Activated T-helper 1 cell treated with anti-CD3 and anti-CD28 coated beads, Interleukin-12 subunit alpha, Interleukin-12 subunit beta, Interleukin-2, Interleukin-4 antibody, amounts not matched to agents 30 ng/mL and 10 ng/mL and 1 ng/mL, durations not matched to agents 14 hours and 24 hours and 36 hours (primary cell): ENCODE measurements around the gene SYNE1. TPM values are rescaled to one million over a fixed set of nuclear protein-coding genes. Genes with fewer than 3 reads are reported as not detected.
"Not testable (repeated sequence)": the region's sequence is repeated elsewhere in the genome, so short reads cannot be mapped to it uniquely, and the experiment has no call there.

Experiments used
- DNase-seq: peaks from one replicate; pipeline ENCODE4 v3.0.0; 2021; ENCODE audit warnings: low spot score
- H3K27ac Mint-ChIP-seq: one replicate; pipeline ENCODE4 v1.8.0; 2021; ENCODE audit warnings: mild to moderate bottlenecking, mixed read lengths
- H3K27me3 Mint-ChIP-seq: one replicate; pipeline ENCODE4 v1.8.0; 2022; ENCODE audit warnings: mild to moderate bottlenecking, moderate library complexity, mixed read lengths; ENCODE audit not compliant: insufficient read depth
- H3K36me3 Mint-ChIP-seq: one replicate; pipeline ENCODE4 v1.8.0; 2021; ENCODE audit warnings: low read depth, mixed read lengths
- H3K4me1 Mint-ChIP-seq: one replicate; pipeline ENCODE4 v1.8.0; 2021; ENCODE audit warnings: low read depth, mixed read lengths
- H3K4me3 Mint-ChIP-seq: one replicate; pipeline ENCODE4 v1.8.0; 2021; ENCODE audit warnings: mild to moderate bottlenecking, moderate library complexity, mixed read lengths
- H3K9me3 Mint-ChIP-seq: one replicate; pipeline ENCODE4 v1.8.0; 2021; ENCODE audit warnings: mixed read lengths
- intact Hi-C: fragments of 100-400 bp; cut with micrococcal nuclease; formaldehyde crosslinking; loops from one replicate; pipeline ENCODE4 v1.15.1; 2024
- total RNA-seq: library from RNA; stranded (reverse); gene quantifications from 2 replicates; pipeline ENCODE4 v1.2.3, GENCODE V29; 2022

Gene SYNE1
- total RNA-seq, 1 donor from 2014 or later: 16.0 TPM

DNA sequence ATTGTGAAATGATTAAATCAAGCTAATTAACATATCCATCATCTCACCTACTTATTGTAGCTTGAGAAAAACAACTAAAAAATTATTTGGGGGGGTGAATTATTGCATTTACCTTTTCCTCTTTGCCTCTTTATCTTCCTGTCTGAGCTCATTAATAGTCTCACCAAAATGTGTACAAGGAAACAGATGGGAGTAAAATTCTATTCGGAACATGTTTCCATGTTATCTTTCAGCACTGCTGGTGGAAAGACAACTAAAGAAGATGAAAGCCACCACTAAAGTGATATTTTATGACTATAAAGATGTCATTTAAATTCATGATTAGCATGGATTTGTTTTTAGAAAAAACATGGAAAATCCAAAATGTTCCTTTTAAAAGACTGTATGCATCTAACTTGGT is 102.6 kb downstream of the SYNE1 start:
- H3K9me3 Mint-ChIP-seq: no peaks in the 10 kb centered on the region
- DNase-seq: no peak
- no peaks in the 10 kb centered on the region for H3K27me3 Mint-ChIP-seq
- intact Hi-C loops: no loop called here
- H3K4me1 Mint-ChIP-seq: no peaks in the 10 kb centered on the region
- H3K27ac Mint-ChIP-seq: no peak overlapping the region
- H3K36me3 Mint-ChIP-seq: no peaks in the 10 kb centered on the region
- H3K4me3 Mint-ChIP-seq: no peak overlapping the region

DNA sequence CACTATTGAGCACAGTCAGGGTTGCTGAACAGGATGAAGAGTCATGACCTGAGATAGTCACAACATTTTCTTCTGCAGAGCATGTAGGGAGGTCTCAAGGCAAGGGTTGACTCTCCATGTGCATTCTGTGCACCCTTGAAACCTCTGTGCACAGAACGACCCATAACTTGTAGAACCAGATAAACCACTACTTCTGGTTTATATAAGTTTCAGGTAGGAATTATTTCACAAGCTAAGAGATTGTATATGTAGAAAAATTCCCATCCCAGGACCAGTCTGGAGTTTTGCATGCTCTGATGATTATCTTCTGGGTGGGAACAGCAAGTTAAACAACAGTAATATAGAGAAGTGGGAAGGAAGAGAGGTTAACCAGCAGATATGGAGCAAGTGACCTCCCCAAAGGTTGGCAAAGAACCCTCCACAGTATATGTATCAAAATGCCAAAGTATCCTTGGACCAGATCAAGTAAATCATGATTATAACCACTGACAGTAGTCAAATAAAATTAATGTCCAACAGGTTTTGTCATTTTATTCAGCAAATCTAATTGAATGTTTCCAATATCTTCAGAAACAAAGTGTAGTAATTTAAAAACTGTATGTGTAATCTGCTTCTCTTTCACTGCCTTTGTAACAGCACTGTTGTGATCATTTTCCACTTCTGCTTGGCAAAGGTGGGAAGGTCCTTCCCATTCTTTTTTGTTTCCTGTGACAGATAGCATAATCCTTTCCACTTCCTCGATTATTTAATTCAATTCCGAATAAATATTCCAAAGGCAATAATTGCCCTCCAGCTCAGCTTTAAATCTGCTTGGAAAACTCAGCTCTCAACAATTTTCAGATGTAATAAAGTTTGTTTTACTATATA is 104.4 kb downstream of the SYNE1 start:
- no peaks in the 10 kb centered on the region for H3K9me3 Mint-ChIP-seq
- intact Hi-C loops: no loop called here
- H3K36me3 Mint-ChIP-seq: no peaks in the 10 kb centered on the region
- no peak for DNase-seq
- H3K27ac Mint-ChIP-seq: no peak overlapping the region
- no peaks in the 10 kb centered on the region for H3K4me1 Mint-ChIP-seq
- H3K27me3 Mint-ChIP-seq: no peaks in the 10 kb centered on the region
- H3K4me3 Mint-ChIP-seq: no peak overlapping the region

DNA sequence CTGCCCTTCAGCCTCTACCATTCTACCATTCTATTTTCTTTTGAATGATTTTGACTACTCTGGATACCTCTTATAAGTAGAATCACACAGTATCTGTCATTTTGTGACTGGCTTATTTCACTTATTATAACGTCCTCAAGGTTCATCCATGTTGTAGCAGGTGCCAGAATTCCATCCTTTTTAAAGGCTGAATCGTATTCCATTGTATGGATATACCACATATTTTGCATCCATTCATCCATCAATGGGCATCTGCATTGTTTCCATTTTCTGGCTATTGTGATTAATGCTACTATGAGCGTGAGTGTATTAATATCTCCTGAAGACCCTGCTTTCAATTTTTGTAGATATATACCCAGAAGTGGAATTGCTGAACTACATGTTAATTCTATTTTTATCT is 105.5 kb downstream of the SYNE1 start:
- intact Hi-C loops: no loop called here
- no peak for DNase-seq
- Mint-ChIP-seq H3K36me3 (no peaks in the 10 kb centered on the region), H3K27me3 (no peaks in the 10 kb centered on the region), H3K4me1 (no peaks in the 10 kb centered on the region), H3K27ac (no peak overlapping the region), H3K4me3 (no peak overlapping the region), H3K9me3 (no peaks in the 10 kb centered on the region)

DNA sequence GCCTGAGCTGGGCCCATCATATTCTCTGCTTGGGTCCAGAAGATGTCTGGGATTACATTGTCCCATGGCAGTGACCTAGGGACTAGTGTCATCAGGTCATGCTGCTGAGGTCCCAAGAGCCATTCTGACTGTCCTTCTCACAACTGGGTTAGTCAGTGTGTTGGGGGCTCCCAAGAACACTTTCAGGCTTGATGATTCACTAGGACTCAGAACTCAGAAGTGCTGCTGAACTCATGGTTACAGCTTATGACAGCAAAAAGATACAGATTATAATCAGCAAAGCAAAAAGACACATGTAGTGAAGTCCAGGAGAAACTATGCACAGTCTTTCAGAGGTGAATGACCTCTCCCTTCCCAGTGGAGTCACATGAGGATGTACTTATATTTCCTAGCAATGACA is 107.8 kb downstream of the SYNE1 start:
- intact Hi-C loops: no loop called here
- no peak for DNase-seq
- Mint-ChIP-seq H3K4me3 (no peak overlapping the region), H3K4me1 (no peaks in the 10 kb centered on the region), H3K9me3 (no peaks in the 10 kb centered on the region), H3K36me3 (no peaks in the 10 kb centered on the region), H3K27ac (no peak overlapping the region), H3K27me3 (no peaks in the 10 kb centered on the region)

DNA sequence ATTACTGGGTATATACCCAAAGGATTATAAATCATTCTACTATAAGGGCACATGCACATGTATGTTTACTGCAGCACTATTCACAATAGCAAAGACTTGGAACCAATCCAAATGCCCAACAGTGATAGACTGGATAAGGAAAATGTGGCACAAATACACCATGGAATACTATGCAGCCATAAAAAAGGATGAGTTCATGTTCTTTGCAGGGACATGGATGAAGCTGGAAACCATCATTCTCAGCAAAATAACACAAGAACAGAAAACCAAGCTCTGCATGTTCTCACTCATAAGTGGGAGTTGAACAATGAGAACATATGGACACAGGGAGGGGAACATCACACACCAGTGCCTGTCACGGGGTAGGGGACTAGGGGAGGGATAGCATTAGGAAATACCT is 123.0 kb downstream of the SYNE1 start:
- H3K27me3 Mint-ChIP-seq, intact Hi-C loops, H3K9me3 Mint-ChIP-seq, H3K36me3 Mint-ChIP-seq, H3K27ac Mint-ChIP-seq, H3K4me1 Mint-ChIP-seq, H3K4me3 Mint-ChIP-seq, DNase-seq: not testable (repeated sequence)

DNA sequence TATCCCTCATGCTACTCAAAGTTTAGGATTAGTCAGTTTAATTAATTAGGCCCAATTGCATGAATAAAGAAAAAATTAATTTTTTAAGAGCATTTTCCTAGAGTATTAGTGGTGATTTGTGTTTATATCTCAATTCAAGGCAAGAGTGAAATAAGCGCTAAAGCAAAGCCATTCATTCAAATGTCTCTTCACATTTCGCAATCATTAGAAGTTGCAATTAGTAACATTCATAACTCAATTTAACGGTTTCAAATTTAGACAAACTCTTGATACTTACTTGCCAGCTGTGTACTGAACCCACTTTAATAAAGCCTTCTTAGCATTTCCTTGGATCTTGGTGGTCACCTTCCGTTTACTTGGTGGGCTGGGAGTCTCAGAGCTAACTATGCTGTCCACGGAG is 127.2 kb downstream of the SYNE1 start:
- H3K4me3 Mint-ChIP-seq: no peak overlapping the region
- H3K9me3 Mint-ChIP-seq: no peaks in the 10 kb centered on the region
- intact Hi-C loops: no loop called here
- H3K36me3 Mint-ChIP-seq: no peaks in the 10 kb centered on the region
- peaks cover 3% of the 10 kb centered on the region for H3K27me3 Mint-ChIP-seq
- no peak for DNase-seq
- H3K27ac Mint-ChIP-seq: no peak overlapping the region
- no peaks in the 10 kb centered on the region for H3K4me1 Mint-ChIP-seq

DNA sequence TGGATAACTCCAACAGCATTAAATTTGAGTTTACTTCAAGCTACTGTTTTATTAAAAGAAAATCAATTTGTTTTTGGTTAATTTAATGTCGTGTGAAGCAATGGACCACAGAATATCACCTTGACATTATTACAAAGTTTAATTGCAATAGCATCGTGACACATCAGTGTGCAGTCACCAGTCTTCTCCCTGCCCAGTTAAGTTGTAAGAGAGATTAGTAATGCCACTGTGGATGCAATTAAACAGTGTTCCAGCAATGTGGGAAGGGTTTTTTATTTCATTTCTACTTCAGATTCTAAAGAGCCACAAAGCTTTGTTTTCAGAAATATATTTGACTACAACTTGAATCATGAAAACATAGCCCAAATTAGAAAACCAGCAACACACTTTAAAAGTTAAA is 128.7 kb downstream of the SYNE1 start:
- H3K4me3 Mint-ChIP-seq: no peak overlapping the region
- no peaks in the 10 kb centered on the region for H3K9me3 Mint-ChIP-seq
- H3K4me1 Mint-ChIP-seq: no peaks in the 10 kb centered on the region
- no peak overlapping the region for H3K27ac Mint-ChIP-seq
- intact Hi-C loops: no loop called here
- H3K27me3 Mint-ChIP-seq: peaks cover 3% of the 10 kb centered on the region
- no peak for DNase-seq
- H3K36me3 Mint-ChIP-seq: no peaks in the 10 kb centered on the region

DNA sequence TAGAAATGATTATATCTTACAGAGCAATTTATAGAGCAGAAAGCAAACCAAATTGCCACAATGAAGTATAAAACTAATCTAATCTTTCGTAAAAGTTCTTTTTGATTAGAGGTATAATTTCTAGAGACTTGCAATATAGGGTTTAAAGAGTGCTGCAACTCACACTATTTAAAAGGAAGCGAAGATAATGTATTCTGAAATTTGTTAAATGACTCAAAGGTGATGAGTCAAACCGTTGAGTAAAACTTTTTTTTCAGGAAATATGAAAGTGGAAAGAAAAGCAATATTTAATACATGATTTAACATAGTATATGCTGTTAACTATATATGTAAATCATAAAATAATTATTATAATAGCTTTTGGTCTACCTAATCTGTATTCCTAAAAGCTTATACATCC is 133.6 kb downstream of the SYNE1 start:
- no peak for DNase-seq
- intact Hi-C loops: no loop called here
- Mint-ChIP-seq H3K9me3 (no peaks in the 10 kb centered on the region), H3K27ac (no peak overlapping the region), H3K4me3 (no peak overlapping the region), H3K27me3 (no peaks in the 10 kb centered on the region), H3K36me3 (no peaks in the 10 kb centered on the region), H3K4me1 (no peaks in the 10 kb centered on the region)

DNA sequence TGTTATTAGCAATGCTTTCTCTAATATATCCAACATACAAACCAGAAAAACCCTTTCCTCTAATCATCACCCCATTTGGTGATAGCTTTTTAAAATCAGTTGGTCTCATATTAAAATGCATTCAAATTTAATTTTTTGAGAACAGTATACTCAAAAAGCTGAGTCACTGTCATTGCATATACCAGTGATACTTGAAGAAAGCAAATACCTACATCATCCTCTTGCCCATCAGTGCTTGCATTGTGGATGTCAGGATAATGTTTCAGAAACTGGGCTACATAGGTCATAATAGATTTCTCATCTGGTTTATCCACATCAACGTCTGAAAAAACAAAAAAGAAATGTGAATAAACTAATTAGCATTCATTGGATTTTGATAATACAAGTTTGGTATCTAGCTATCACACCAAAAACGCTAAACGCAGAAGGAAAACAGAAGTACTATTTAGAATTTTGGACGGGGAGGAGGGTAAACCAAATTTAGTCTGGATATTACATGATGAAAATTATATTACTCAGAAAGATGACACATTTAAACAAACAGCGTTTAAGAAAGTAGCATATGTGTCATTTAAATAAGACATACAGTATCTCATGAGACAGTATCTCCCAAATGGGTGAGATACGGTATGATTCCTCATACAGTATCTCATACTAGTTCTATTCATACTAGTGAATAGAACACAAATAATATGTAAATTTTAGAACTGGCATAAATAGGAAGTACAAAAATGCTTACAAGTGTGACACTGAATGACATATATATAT is 134.6 kb downstream of the SYNE1 start:
- H3K9me3 Mint-ChIP-seq: no peaks in the 10 kb centered on the region
- DNase-seq: no peak
- no peaks in the 10 kb centered on the region for H3K36me3 Mint-ChIP-seq
- H3K27me3 Mint-ChIP-seq: no peaks in the 10 kb centered on the region
- intact Hi-C loops: no loop called here
- no peaks in the 10 kb centered on the region for H3K4me1 Mint-ChIP-seq
- no peak overlapping the region for H3K4me3 Mint-ChIP-seq
- no peak overlapping the region for H3K27ac Mint-ChIP-seq

DNA sequence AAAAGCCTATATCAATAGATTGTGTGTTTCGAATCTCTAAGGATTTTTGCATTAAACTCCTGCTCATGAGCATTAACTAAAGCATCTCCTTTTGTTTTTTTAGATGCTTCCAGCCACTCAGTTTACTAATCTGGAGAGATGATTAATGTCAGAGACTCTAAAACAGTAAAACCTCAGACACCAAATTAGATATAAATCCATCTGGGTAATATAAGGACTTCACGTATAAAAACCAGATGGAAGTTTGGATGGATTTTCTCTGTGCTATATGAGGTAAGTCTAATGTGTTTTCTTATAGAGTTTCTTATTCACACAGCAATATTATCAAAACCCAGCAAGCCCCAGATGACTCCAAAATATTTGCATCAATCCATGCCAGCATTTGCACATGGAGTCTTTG is 137.2 kb downstream of the SYNE1 start:
- no peak overlapping the region for H3K4me3 Mint-ChIP-seq
- H3K9me3 Mint-ChIP-seq: no peaks in the 10 kb centered on the region
- no peaks in the 10 kb centered on the region for H3K4me1 Mint-ChIP-seq
- no peak overlapping the region for H3K27ac Mint-ChIP-seq
- H3K36me3 Mint-ChIP-seq: no peaks in the 10 kb centered on the region
- H3K27me3 Mint-ChIP-seq: no peaks in the 10 kb centered on the region
- intact Hi-C loops: no loop called here
- no peak for DNase-seq

DNA sequence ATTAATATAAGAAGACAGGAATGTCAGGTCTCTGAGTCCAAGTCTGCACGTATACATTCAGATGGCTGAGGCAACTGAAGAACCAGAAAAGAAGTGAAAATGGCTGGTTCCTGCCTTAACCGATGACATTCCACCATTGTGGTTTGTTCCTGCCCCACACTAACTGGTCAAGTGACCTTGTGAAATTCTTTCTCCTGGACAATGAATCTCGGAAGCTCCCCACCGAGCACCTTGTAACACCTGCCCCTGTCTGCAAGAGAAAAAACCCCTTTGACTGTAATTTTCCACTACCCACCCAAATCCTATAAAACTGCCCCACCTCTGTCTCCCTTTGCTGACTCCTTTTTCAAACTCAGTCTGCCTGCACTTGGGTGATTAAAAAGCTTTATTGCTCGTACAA is 140.4 kb downstream of the SYNE1 start:
- intact Hi-C loops: no loop called here
- Mint-ChIP-seq H3K9me3 (no peaks in the 10 kb centered on the region), H3K36me3 (no peaks in the 10 kb centered on the region), H3K27ac (no peak overlapping the region), H3K4me3 (no peak overlapping the region), H3K4me1 (no peaks in the 10 kb centered on the region), H3K27me3 (no peaks in the 10 kb centered on the region)
- DNase-seq: no peak

DNA sequence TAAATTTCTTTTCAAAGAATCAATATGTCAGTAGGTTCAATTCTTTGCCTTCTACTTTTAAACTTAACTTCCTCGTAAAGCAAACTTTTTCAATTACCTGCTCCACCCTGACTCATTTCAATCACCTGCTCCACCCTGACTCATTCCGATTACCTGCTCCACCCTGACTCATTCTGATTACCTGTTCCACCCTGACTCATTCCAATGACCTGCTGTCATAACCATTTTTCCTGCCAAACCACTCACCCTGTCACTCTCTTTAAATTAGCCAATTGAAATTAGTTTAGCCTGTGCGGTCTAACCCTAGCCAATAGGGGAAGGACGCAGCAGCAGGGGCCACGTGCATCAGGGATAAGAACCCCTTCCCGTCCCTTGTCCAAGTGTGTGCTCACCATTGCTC is 141.7 kb downstream of the SYNE1 start:
- H3K27ac Mint-ChIP-seq, H3K4me1 Mint-ChIP-seq, H3K4me3 Mint-ChIP-seq, H3K27me3 Mint-ChIP-seq, H3K9me3 Mint-ChIP-seq, intact Hi-C loops, DNase-seq, H3K36me3 Mint-ChIP-seq: not testable (repeated sequence)

DNA sequence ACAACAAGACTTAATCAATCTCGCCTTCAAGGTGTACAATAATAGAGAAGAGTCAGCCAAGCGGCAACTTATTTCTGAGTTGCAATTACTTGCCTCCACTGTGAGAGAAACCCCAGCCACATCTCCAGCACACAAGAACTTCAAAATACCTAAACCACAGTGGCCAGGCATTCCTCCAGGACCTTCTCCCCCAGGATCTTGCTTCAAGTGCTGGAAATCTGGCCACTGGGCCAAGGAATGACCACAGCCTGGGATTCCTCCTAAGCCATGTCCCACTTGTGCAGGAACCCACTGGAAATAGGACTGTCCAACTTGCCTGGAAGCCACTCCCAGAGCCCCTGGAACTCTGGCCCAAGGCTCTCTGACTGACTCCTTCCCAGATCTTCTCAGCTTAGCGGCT is 144.9 kb downstream of the SYNE1 start:
- H3K4me1 Mint-ChIP-seq, H3K4me3 Mint-ChIP-seq, DNase-seq, H3K9me3 Mint-ChIP-seq, H3K36me3 Mint-ChIP-seq, H3K27me3 Mint-ChIP-seq, intact Hi-C loops, H3K27ac Mint-ChIP-seq: not testable (repeated sequence)
